NCI-H69 (cell line): ENCODE results near the gene CD81.
"Not testable (repeated sequence)": the region's sequence is repeated elsewhere in the genome, so short reads cannot be mapped to it uniquely, and the experiment has no call there.

Experiments used
- DNase-seq: peaks from one replicate; lab custom pipeline; 2025; lab: John Stamatoyannopoulos, UW

Gene CD81

DNA sequence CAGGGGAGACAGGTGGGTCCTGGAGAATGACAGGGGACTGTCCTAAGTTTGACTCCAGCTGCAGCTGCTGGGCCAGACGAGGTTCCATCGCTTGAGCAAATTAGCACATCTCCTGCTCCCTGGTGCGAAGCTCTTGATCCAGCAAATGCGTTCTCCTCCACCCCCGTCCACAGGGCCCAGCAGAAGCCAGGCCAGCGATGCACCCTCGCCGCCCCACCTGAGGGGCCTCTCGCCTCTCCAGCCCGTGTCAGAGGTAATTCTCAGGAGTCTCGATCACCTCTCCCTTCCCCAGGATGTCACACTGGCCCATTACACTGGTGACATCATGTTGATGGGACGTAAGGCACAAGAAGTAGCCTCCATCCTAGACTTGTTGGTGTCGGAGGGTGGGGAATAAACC lies 19.5 kb upstream of the CD81 start:
- not testable (repeated sequence) for DNase-seq

DNA sequence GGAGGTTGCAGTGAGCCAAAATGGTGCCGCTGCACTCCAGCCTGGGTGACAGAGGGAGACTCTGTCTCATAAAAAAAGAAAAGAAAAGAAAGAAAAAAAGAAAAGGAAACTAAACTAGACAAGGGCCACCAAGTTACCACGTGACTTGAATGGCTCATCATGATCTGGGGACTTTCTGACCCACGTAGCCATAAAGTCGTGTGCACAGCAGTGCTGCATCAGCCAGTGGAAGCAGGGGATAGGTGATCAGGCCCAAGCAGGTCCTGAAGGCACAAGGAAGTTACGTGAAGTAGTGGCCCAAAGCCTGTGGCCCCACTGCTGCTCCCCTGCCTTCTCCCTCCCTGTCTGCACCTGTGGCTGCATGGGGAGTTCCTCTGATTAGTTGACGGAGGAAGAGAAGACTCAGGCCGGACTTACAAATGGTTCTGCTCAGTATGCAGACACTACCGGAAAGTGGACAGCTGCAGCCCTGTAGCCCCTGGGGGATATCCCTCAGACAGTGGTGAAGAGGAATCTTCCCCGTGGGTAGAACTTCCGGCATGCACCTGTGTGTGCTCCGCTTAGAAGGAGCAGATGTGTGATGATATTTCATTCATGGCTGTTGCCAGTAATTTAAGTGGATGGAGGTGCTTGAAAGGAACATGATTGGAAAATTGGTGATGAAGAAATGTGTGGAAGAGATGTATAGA lies 18.2 kb upstream of the CD81 start:
- no peak for DNase-seq

DNA sequence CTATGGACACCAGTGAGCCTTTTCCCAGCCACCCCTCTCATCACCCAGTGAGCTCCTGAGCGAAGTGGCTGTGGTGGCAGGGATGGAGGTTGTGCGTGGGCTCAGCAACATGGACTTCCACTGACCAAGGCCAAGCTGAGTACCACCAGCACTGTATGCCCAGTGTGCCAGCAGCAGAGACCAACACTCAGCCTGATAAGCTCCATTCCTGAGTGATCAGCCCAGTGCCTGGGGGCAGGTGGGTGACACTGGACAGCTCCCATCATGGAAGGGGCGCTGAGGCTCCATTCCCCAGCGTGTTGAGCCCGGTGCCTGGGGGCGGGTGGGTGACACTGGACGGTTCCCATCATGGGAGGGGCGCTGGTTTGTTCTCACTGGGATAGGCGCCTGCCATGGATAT lies 17.6 kb upstream of the CD81 start:
- DNase-seq, result no peak

DNA sequence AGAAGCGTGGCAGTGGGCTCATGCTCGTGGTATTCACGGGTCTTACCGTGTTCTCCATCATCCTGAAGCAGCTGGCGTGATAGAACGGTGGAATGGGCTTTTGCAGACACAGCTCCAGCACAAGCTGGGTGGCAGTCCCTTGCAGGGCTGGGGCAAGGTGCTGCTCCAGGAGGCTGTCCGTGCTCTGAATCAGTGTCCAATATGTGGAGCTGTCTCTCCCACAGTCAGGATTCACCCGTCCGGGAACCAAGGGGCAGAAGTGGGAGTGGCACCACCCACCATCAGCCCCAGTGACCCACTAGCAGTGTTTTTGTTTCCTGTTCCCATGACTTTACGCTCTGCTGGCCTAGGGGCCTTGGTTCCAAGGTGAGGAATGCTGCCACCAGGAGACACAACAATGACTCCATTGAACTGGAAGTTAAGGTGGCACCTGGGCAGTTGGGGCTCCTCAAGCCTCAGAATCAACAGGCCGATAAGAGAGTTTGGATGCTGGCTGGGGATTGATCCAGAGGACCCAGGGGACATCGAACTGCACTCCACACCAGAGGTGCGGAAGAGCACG lies 16.9 kb upstream of the CD81 start:
- no peak for DNase-seq

DNA sequence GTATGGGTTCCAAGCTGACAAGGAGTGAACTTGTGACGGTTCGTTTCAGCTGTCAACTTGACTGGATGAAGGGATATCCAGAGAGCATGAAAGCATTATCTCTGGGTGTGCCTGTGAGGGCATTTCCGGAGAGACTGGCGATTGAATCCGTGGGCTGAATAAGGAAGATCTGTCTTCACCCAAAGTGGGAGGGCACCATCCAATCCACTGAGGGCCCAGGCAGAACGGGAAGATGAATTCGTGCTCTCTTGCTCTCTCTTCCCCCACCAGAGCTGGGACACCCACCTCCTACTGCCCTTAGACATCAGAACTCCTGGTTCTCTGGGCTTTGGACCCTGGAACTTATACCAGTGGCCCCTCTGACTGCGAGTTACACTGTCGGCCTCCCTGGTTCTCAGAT lies 15.5 kb upstream of the CD81 start:
- no peak for DNase-seq

DNA sequence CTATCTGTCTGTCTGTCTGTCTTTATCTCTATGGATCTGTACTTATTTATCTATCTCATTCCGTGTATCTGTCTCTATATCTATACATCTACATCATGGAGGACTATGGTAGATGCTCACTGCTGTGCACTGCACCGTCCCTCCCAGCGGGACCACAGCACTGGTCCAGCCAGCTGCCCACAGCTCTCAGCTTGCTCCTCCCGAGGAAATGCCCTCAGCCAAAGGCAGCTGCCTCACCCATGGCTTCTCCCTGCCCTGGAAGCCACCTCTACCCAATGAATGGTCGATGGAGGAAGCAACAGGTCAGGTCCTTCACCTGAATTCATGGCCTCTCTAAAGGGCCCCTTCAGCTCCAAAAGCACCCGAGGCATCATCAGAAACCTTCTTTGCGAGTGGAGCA lies 14.7 kb upstream of the CD81 start:
- DNase-seq, result no peak

DNA sequence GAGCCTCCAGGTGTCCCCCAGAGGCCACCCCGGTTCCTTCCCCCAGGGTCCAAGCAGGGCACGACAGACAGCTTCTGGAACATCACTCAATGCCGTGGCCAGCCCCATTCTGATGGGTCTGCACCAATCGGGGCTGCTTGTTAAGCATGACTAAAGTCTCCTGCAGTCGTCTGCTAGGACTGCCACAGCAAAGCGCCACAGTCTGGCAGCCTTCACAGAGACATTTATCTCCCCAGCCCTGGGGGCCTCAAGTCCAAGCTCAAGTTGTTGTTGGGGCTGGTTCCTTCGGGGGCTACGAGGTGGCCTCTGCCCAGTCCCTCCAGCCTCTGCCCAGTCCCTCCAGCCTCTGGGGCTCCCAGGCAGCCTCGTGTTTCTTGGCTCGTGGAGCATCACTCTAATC lies 14.0 kb upstream of the CD81 start:
- DNase-seq, result no peak

DNA sequence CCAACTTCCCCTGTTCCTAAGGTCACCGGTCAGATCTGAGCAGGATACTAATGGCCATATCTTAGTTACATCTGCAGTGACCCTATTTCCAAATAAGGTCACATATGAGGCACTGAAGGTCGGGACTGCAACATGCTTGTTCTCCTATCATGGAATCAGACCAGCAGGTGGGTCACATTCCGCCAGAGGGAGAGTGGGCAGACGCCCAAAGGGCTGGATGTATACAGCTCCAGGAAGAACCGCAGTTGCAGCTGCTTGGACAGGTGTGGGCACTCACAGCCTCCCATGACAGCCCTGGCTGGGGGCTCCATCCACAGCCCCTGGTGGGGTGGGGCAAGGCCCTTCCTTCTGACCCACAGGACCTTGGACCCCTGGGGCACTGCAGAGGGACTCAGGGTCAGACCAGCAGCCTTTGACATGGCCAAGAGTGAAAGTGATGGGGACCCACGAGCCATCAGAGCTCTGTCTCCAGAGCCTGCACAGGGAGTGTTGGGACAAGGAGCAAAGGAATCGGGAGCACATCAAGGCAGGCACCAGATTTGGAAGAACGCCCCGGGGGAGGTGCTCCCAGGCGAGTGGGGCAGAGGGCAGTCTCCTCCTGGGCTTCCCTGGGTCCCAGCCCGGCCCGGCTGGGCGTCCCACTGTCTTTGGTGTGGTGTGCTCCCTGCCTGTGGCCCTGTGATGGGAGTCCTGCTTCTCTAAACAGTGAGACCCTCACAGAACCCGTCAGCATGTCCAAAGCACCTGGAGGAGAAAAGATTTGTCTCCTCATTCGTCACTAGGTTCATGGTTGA lies 13.3 kb upstream of the CD81 start:
- DNase-seq, result no peak

DNA sequence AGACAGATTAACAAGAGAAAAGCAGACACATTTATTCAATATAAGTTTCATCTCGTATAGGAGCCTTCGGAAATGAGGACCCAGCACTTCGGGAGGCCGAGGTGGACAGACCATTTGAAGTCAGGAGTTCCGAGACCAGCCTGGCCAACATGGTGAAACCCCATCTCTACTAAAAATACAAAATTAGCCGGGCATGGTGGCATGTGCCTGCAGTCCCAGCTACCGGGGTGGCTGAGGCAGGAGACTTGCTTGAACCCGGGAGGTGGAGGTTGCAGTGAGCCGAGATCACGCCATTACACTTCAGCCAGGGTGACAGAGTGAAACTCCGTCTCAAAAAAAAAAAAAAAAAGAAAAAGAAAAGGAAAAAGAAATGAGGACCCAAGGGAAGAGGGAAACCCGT lies 12.7 kb upstream of the CD81 start:
- DNase-seq, result not testable (repeated sequence)

DNA sequence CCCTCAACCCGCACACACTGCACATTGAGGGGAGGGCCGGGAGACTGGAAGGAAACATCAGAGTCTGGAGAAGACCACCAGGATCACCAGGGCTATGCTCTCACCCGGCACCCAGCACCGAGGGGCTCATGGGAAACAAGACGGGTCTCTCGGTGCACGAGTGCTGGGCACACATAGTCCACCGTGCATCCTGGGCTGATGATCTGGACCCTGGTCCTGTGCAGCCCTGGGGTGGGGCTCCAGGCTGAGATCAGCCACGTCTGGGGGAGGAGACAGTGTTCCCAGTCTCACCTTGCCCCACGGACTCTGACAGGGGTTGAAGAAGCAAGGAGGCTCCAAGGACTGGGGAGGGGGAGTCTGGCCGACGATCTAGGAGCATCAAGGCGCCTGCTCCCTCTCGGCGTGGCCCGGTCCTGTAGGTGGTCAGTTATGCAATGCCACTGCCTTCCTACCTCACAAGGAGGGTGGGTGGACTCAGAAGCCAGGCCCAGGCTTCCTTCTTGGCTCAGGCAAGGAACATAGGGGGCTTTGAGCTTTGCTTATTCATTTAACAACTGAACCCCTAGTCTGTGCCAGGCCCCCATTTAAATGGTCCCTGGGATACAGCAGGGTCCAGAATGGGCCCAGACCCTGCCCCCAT lies 11.4 kb upstream of the CD81 start:
- DNase-seq, result no peak

DNA sequence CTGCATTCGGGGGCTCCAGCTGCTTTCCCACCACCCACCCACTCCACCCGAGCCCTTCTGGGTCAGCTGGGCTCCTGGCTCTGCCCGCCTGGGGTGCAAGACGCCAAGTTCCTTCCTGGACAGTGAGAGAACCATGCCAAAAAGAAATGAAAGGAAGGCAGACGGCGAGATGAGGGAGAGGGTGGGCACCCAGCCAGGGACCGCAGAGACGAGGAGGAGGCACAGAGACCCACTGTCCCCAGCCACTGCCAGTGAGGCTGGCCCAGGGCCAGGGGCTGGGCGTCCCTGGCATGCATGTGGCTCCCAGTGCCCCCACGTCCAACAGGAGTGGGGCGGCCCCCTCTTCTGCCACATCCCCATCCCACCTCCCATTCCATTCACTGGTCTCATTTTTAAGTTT lies 10.8 kb upstream of the CD81 start:
- no peak for DNase-seq

DNA sequence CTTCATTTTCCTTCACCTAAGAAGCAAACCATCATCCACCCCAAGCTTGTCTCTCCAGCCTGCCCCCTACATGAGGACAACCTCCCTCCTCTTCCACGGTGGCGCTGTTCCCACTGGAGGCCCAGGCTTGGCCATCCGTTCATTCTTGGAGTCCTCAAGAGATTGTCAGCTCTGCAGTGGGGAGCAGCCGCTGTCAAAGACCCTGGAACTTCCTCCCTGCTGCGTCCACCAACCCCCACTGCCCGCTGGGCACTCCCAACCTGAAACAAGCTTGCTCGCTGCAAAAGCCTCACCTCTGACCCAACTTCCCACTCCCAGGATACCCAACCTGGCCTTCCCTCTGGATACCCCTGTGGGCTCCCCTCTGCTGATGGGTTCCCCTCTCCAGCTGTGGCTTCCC lies 10.4 kb upstream of the CD81 start:
- DNase-seq, result no peak

DNA sequence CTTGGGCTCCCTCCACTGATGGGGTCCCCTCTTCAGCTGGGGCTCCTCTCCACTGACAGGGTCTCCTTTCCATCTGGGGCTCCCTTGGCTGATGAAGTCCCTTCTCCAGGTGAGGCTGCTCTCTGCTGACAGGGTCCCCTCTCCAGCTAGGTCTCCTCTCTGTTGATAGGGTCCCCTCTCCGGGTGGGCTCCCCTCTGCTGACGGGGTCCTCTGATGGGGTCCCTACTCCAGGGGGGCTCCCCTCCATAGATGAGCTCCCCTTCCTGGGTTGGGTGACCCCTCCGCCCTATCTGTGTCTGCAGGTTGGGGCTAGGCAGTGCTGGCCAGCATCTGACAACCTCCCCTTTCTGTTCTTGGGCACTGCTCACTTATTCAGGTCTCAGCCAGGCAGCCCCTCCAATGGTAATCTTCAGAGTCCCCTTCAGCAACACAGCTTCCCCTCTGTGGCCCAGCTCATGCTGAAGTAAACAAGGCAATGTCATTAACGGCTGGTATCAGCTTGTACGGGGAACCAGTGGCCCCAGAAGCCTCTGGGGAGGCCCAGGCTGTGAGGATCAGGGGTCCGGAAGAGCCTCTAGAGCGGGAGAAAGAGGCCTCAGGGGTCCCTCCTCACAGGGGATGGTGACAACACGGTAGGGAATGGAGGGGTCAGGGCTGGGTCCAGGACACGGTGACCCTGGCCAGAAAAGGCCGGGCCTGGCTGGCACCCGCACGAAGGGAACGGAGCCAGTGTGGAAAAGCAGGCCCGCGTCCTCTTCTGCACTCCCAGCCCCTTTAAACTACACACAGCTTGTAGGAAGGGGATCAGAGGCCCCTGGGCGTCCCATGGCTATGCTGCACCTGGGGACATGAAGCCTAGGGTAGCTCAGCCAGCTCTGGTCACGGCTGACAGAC lies 9.6 kb upstream of the CD81 start:
- no peak for DNase-seq

DNA sequence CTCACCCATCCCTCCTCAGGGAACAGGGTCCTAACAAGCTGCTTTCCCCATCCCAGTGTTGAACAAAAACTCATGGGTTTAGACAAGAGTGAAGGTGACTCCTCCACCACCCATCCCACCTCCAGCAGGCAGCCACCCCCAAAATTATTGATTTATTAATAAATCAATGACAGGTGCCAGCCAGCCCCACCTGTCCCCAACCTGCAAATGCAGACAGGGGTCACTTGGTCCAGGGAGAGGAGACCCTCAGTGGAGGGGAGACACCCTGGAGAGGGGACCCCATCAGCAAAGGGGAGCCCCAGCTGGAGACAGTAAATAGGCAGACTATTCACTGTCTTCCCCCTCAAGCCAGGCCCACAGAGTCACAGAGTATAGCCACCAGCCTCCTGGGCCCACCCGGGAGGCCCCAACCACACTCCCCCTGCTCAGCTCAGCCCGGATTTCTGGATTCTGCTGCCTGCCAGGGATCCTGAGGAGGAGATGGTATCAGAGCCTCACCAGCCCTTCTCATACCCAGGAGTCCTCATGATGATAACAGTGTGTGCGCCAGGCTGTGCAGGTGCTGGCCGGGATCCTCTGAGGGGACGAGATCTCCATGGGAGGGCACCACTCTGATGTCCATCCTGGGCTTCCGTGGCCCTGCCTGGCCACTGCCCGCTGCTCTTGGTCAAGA lies 8.8 kb upstream of the CD81 start:
- no peak for DNase-seq

DNA sequence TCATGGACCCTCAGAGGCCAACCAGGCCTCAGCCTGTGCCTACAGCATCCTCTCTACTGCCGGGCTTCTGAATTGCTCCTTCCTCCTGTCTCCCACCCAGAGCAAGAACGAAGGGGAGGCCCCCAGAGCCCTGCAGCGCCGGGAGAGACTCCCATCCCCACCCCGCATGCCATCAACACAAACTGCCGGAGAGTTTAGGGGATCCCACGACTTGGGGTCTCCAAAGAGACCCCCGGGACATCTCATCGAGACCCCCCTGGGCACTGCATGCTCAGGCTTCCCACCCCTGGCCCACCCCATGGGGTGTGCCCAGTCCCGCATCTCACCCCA lies 8.3 kb upstream of the CD81 start:
- no peak for DNase-seq

DNA sequence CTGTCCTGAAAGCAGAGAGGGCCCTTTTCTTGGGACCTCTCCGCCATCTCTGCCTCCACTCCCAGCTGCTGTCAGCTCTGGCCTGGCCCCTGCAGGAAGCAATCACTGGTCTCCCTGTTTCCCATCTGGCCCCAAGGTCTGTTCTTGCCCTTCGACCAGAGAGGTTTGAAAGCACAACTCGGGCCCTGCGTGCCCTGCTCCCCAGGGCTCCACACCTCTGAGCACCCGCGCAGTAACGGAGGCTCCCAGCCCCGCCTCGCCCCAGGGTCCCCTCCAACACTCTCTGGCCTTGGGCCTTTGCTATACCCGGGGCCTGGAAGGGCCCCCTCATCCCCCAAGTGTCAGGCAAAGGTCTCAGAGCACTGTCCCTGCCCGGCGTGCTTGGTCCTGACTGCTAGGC lies 7.8 kb upstream of the CD81 start:
- no peak for DNase-seq

DNA sequence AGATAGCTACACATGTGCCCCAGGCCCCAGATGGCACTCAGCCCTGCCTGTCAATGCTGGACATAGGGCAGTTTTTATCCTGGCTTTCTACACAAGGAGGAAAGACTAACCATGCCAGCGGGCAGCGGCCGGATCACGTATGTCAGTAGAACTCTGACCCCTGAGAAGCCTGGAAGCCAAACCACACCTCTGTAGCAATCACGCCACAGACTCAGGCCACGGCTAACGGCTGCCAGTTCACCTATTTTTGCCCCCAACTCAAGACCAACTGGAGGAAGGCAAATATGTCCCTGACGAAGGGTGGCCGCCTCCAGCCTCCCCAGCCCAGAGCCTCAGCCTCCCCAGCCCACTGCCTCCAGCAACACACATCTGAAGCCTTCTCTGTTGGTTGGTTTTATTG lies 7.2 kb upstream of the CD81 start:
- DNase-seq, result no peak

DNA sequence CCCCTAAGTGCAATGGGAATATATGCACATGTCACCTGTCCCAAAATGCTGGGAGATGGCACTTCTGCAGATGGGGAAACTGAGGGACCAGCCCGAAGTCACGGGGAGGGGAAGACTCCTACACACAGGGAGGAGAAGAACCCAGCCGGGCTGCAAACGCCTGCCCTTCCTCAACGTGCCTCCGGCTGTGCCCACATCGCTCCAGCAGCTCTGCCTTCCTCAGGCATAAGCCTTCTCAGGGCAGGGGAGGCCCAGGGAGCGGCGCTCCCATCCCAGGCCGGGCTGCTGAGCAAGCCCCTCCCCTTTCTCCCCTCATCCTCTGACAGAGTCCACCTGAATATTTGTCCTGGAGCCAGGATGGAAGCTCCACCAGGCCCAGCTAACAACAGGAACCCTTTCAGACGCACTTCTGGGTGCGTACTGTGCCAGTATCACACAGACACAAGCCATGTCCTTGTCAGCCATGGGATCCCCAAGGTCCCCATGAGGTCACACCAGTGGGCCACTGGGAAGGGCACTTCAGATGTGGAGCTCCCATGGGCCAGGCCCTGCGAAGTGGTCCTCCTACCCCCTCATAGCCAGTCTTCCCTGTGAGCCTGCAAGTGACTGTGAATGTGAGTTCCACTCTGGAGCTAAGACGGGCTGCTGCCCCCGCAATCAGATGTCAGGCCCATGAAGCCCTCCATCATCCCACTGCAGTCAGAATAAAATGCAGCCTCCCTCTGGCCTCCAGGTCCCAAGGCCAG lies 2.5 kb upstream of the CD81 start:
- DNase-seq, result no peak

DNA sequence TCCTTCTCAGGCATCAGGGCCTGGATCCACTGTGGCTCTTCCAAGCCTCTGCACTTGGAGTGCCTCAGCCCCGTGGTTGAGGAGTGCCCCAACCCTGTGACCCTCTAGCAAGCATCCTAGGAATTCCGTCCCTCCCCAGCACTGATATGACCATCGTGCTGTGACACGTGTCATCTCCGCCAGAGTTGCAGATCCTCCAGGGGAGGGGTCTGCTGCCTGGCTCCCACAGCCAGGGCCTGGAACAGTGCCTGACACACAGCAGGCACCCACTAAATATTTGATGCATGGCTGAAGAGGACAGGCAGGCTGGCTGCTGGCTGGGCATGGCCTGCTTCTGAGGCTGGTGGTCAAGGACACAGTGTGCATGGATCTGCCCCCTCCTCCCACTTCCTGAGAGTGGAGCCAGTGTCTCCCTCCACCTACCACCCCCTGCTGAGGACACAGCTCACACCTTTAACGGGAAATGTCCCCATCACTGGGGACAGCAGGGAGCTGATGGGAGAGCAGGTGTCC lies 1.7 kb upstream of the CD81 start:
- no peak for DNase-seq

DNA sequence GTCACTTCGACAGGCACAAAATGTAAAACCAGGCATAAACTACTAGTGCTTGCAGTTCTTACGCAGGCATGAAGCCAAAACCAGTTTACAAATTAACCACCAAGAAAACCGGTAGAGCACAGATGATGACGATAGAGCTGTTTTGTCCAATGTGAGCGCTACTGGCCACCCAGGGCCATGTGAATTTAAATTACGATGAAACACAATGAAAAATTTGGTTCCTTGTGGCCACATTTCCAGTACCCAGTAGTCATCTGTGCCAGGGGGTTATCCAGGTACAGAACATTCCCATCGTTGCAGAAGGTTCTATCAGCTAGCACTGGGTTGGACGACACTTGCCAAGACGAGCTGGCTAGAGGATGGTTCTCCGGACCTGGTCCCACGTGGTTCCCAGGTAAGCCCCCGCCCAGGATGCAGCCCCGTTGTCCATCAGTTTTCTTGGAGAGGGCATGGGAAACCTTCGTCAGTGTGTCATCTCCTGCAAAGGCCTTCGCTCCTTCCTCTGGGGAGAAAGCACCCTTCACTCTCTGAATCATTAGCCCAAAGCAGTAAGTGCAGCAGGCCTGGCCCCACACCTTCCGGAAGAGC lies 1.1 kb upstream of the CD81 start:
- DNase-seq, result no peak
